ENCODE data around the gene AP1G1.

- TF ChIP-seq USF1 (IDR thresholded peaks at IDR 0.05; ENCODE audit: borderline replicate concordance, low read depth), result no peak
- no peak for TF ChIP-seq RAD21 (IDR thresholded peaks at IDR 0.05; ENCODE audit: low read length)
- TF ChIP-seq MXI1 (IDR thresholded peaks at IDR 0.05; ENCODE audit: low read depth, low read length), result no peak
- TF ChIP-seq, protein P1, sequence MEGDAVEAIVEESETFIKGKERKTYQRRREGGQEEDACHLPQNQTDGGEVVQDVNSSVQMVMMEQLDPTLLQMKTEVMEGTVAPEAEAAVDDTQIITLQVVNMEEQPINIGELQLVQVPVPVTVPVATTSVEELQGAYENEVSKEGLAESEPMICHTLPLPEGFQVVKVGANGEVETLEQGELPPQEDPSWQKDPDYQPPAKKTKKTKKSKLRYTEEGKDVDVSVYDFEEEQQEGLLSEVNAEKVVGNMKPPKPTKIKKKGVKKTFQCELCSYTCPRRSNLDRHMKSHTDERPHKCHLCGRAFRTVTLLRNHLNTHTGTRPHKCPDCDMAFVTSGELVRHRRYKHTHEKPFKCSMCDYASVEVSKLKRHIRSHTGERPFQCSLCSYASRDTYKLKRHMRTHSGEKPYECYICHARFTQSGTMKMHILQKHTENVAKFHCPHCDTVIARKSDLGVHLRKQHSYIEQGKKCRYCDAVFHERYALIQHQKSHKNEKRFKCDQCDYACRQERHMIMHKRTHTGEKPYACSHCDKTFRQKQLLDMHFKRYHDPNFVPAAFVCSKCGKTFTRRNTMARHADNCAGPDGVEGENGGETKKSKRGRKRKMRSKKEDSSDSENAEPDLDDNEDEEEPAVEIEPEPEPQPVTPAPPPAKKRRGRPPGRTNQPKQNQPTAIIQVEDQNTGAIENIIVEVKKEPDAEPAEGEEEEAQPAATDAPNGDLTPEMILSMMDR (IDR thresholded peaks at IDR 0.05), result no peak
- TF ChIP-seq EP300 (IDR thresholded peaks at IDR 0.05; ENCODE audit: borderline replicate concordance in 1 of 2, low read depth in 1 of 2, low read length in 1 of 2), result no peak
- TF ChIP-seq, protein P2, sequence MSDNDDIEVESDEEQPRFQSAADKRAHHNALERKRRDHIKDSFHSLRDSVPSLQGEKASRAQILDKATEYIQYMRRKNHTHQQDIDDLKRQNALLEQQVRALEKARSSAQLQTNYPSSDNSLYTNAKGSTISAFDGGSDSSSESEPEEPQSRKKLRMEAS (IDR thresholded peaks at IDR 0.05; ENCODE audit: low read depth), result no peak
- TF ChIP-seq RCOR1 (IDR thresholded peaks at IDR 0.05; ENCODE audit: low read length), result no peak
Measured at GRCh38 chr16:71711789-71712188, 96.8 kb downstream of the AP1G1 start.

Measured in SK-N-SH (cell line).